HG03354 (cell line): ENCODE results near the gene RASA3.

Experiments used
- ATAC-seq: cut with Tn5 transposase; IDR thresholded peaks from one replicate; pipeline ENCODE4 v1.9.1; 2021; ENCODE audit warnings: mild to moderate bottlenecking; ENCODE audit not compliant: unreplicated experiment, poor library complexity, severe bottlenecking

Gene RASA3

GRCh38 chr13:113967729-113968462, 164.5 kb downstream of the RASA3 start:
- no peak for ATAC-seq

- no peak for ATAC-seq
Measured at GRCh38 chr13:113967206-113967720, 165.2 kb downstream of the RASA3 start.

GRCh38 chr13:113965968-113966884, 166.2 kb downstream of the RASA3 start:
- no peak for ATAC-seq

- no peak for ATAC-seq
Measured at GRCh38 chr13:113965383-113965874, 167.0 kb downstream of the RASA3 start.

- ATAC-seq: no peak
Measured at GRCh38 chr13:113964251-113964995, 168.0 kb downstream of the RASA3 start.

GRCh38 chr13:113963376-113963775, 169.0 kb downstream of the RASA3 start:
- no peak for ATAC-seq

- ATAC-seq: no peak
Measured at GRCh38 chr13:113962975-113963374, 169.4 kb downstream of the RASA3 start.

- ATAC-seq: no peak
Measured at GRCh38 chr13:113962386-113962785, 170.0 kb downstream of the RASA3 start.

GRCh38 chr13:113960276-113960948, 172.0 kb downstream of the RASA3 start:
- ATAC-seq: no peak

GRCh38 chr13:113959198-113959597, 173.2 kb downstream of the RASA3 start:
- ATAC-seq: no peak

GRCh38 chr13:113958373-113958772, 174.1 kb downstream of the RASA3 start:
- ATAC-seq: no peak

- ATAC-seq: no peak
Measured at GRCh38 chr13:113956571-113956970, 175.9 kb downstream of the RASA3 start.

GRCh38 chr13:113955691-113956090, 176.7 kb downstream of the RASA3 start:
- ATAC-seq: no peak

- no peak for ATAC-seq
Measured at GRCh38 chr13:113955235-113955634, 177.2 kb downstream of the RASA3 start.

- no peak for ATAC-seq
Measured at GRCh38 chr13:113954046-113954835, 178.2 kb downstream of the RASA3 start.

- ATAC-seq: no peak
Measured at GRCh38 chr13:113953561-113953960, 178.9 kb downstream of the RASA3 start.

- no peak for ATAC-seq
Measured at GRCh38 chr13:113952983-113953520, 179.4 kb downstream of the RASA3 start.
